Fibroblast of villous mesenchyme (primary cell): Measurements from ENCODE around the gene THSD4. TPM values are rescaled to one million over a fixed set of nuclear protein-coding genes. Genes with fewer than 3 reads are reported as not detected.
A peak's percentile ranks its signal among the peaks of the same experiment; 100 is the strongest.

Experiments
- DNase-seq: peaks from one replicate; pipeline ENCODE4 v3.0.0-alpha.2; 2010; ENCODE audit warnings: low read depth
- H3K4me3 ChIP-seq: 2 replicates; pipeline ENCODE4 v1.5.1; 2011; ENCODE audit warnings: low read depth, mild to moderate bottlenecking, low read length
- CTCF ChIP-seq: IDR thresholded peaks from 2 replicates; pipeline ENCODE4 v1.5.1; 2012; ENCODE audit warnings: low read depth, mild to moderate bottlenecking, low read length; ENCODE audit not compliant: insufficient read depth
- total RNA-seq: library from RNA; depleted of rRNA; stranded (reverse); fragments of >200 nt; gene quantifications from 2 replicates; pipeline ENCODE4 v1.2.3, GENCODE V29; 2012

The THSD4 gene
- total RNA-seq, 1 donor, result 76.4 TPM

GRCh38 chr15:71707230-71708050 is 592.2 kb downstream of the THSD4 start:
- peak; percentile 26 for TF ChIP-seq CTCF
- peak; percentile 96 for DNase-seq

GRCh38 chr15:71708051-71708429 is 592.8 kb downstream of the THSD4 start:
- no peak overlapping the region for H3K4me3 ChIP-seq
- no peak for TF ChIP-seq CTCF
- DNase-seq, result peak; percentile 95

More at GRCh38 chr15:71707230-71708050, 592.2 kb downstream of the THSD4 start:
- H3K4me3 ChIP-seq, result no peak overlapping the region

- DNase-seq, result peak; percentile 66
- no peak overlapping the region for H3K4me3 ChIP-seq
- TF ChIP-seq CTCF, result no peak
These were observed 593.5 kb downstream of the THSD4 start for GRCh38 chr15:71708741-71709140.

- peak; percentile 37 for DNase-seq
- H3K4me3 ChIP-seq, result no peak overlapping the region
- TF ChIP-seq CTCF, result no peak
These were observed 594.6 kb downstream of the THSD4 start for GRCh38 chr15:71709808-71710418.

GRCh38 chr15:71712182-71712581 is 596.9 kb downstream of the THSD4 start:
- no peak overlapping the region for H3K4me3 ChIP-seq
- peak; percentile 27 for DNase-seq
- TF ChIP-seq CTCF, result no peak

GRCh38 chr15:71713191-71713809 is 598.0 kb downstream of the THSD4 start:
- no peak overlapping the region for H3K4me3 ChIP-seq
- no peak for TF ChIP-seq CTCF
- DNase-seq, result peak; percentile 15
